ENCODE measurements around the gene PMEL.
"Not testable (repeated sequence)": the region's sequence is repeated elsewhere in the genome, so short reads cannot be mapped to it uniquely, and the experiment has no call there.

PMEL gene

GRCh38 chr12:55982319-55982936, 16.6 kb upstream of the PMEL start:
- FAIRE-seq = no peak

DNA sequence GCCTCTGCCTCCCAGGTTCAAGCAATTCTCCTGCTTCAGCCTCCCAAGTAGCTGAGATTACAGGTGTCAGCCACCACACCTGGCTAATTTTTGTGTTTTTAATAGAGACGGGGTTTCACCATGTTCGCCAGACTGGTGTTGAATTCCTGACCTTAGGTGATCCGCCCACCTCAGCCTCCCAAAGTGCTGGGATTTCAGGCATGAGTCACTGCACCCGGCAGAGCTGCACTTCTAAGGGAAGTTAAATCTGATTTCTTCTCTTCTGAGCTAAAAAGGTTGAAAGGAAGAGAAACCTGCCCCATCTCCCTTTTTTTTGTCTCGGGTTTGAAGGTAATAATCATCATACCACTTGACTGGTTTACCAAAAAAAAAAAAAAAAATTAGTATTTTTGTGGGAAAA, 16.0 kb upstream of the PMEL start:
- FAIRE-seq = not testable (repeated sequence)

DNA sequence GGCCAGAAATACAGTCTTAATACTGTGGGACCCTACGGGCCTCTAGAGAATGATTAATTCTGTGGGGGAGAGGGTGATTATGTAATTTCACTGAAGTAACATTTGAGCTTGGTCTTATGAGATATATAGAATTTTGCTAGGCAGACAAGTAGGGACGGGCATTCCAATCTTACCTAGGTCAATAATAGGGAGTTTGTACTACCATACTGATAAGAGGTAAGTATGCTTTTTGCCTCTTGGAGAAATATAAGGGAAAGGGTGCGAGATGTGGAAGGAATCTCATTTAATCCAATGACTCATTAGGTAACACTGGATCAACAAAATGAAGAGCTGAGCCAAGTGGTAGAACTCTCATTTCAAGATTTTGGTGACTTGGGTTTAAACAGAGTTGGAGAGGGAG, 13.2 kb upstream of the PMEL start:
- FAIRE-seq = no peak

GRCh38 chr12:55978393-55978792, 12.6 kb upstream of the PMEL start:
- no peak for FAIRE-seq

- no peak for FAIRE-seq
Measured at GRCh38 chr12:55974308-55974730, 8.5 kb upstream of the PMEL start.

DNA sequence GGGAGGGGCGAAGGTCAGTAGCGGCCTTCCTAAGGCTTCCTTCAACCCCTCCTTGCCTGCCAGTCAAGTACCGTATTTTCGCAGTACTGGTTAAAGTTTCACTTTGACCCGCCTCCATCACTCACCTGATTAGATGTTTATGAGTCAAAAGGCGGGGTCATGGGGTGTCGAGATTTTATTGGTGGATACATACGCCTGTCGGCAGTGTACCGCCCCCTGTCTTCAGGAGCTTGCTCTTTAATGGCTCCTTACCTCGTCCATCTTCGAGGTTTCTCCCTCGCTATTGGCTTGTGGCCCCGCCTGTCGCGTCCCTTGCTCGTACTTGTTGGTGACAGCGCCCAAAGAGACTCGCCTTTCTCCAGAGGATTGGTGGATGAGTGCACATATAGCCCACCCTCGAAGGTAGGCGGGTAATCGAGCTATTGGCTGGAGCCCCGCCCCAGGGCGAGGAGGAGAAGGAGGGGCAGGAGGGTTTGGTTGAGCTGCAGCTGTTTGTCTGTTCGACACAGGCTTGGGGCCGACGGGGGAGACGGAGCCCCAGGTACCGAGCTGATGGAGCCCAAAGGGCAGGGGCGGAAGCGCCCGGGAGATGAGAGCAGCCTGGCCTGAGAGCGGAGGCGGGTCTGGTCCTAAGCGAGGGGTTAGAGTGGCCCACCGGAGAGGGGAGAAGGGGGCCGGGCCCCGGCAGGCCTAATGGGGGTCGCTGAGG, 7.9 kb upstream of the PMEL start, which contains the start of gene RAB5B:
Gene RAB5B (plus strand): TSS at position 480 of the 709 bp plus-strand sequence. CDS start 12,883 bp downstream, outside the sequence.
- FAIRE-seq = peak; percentile 100

GRCh38 chr12:55972911-55973598, 7.2 kb upstream of the PMEL start:
- no peak for FAIRE-seq

DNA sequence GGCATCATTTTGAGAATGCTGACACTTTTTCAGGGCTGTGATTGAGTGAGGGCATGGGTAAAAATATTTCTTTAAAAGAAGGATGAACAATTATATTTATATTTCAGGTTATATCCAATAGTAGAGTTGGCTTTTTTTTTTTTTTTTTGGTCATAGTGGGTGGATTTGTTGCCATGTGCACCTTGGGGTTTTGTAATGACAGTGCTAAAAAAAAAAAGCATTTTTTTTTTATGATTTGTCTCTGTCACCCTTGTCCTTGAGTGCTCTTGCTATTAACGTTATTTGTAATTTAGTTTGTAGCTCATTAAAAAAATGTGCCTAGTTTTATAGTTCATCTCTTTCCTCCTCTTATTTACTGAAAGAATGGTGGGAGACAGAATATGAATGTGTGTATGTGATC, 6.6 kb upstream of the PMEL start:
- no peak for FAIRE-seq

- no peak for FAIRE-seq
Measured at GRCh38 chr12:55972042-55972441, 6.2 kb upstream of the PMEL start.

- no peak for FAIRE-seq
Measured at GRCh38 chr12:55970775-55971174, 4.9 kb upstream of the PMEL start.

- no peak for FAIRE-seq
Measured at GRCh38 chr12:55969356-55969755, 3.5 kb upstream of the PMEL start.

GRCh38 chr12:55966408-55967281, 803 bp upstream of the PMEL start, which contains the start of gene CDK2:
CDK2 (plus strand) TSS chr12:55966830; CDS start chr12:55967009, 179 bp downstream.
- FAIRE-seq = no peak

GRCh38 chr12:55965240-55965639, 602 bp downstream of the PMEL start:
- FAIRE-seq = no peak

DNA sequence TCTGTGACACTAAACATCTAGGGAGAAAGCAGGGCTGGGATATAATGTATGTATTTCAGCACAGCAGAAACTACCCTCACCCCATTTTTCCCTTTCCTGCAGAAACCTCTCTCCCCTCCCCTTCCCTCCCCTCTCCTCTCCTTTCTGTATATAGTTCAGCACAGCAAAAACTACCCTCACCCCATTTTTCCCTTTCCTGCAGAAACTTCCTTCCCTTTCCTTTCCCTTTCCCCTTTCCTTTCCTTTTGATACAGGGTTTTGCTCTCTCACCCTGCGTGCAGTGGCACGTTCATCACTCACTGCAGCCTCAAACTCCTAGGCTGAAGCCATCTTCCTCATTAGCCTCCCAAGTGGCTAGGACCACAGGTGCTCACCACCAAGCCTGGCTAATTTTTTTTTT, 2.1 kb downstream of the PMEL start:
- no peak for FAIRE-seq

GRCh38 chr12:55957106-55957859, 8.6 kb downstream of the PMEL start:
- FAIRE-seq = no peak

GRCh38 chr12:55955800-55956508, 9.9 kb downstream of the PMEL start:
- FAIRE-seq = no peak

DNA sequence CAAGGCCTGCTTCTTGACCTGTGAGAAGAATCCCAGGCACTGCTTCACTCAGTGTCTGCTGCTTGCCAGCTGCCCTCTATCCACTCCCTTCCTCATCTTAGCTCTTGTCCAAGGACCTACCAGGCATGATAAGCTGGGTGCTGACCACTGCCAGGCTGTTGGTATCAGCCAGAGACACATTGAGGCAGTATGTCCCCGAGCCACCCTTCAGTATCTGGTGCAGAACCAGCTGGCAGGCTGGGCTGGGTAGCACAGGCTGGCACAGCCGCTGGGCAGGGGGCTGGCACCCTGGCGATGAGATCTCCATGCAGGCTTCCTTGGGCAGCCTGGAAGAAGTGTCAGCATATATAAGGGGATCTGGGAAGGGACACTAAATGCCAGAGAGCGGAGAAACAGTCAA, 10.5 kb downstream of the PMEL start:
- no peak for FAIRE-seq

DNA sequence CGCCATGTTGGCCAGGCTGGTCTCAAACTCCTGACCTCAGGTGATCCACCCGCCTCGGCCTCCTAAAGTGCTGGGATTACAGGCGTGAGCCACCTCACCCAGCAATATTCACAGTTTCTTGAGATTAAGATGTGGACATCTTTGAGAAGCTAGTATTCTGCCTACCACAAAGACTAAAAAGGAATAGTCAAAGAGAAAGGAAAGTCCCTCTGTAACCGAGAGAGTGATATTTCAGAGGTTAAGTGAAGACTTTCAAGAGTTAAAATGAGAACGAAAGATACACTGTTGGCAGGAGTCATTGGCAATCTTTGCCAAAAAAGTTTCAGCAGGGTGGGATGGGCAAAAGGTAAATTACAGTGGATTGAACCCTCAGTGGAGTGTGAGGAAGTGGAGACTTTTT, 19.3 kb downstream of the PMEL start:
- no peak for FAIRE-seq

DNA sequence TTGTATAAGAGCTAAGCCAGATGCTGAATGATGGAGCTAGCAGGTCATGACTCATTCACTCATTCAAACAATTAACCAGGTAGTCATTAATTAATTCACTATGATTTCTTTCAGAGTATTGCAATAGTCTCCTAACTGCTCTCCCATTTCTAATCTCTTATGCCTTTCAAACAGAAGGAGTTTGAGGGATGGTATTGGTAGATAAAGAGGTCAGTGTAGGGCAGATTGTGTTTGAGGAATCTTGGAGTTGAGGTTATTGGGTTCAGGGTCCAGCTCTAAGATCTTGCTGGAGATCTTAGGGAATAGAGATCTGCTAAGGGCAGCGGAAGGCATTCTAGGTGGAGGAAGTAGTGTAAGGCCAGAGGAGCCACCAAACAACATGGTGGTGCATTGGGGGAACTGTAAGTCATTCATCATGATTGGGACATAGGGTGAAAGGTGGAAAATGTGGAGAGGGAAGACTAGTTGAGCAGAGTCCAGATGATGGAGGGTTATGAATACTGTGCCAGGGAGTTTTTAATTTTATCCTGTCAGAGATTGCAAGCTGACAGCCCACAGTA, 23.2 kb downstream of the PMEL start:
- FAIRE-seq = no peak

- FAIRE-seq = no peak
Measured at GRCh38 chr12:55942055-55942454, 23.8 kb downstream of the PMEL start.

Data from endometrium (tissue), 2 donors.